Keratinocyte (primary cell): ENCODE measurements around the gene GLTPD2. TPM values are rescaled to one million over a fixed set of nuclear protein-coding genes. Genes with fewer than 3 reads are reported as not detected.

Source experiments
- DNase-seq: peaks from one replicate; pipeline ENCODE4 v3.0.0-alpha.2; 2011; ENCODE audit warnings: low read depth, missing footprints, low spot score
- FAIRE-seq: peaks from 2 replicates; lab custom pipeline; 2011; peaks lifted over from hg19 to GRCh38; lab: Jason Lieb, UNC
- H2AFZ ChIP-seq: 2 replicates; pipeline ENCODE4 v1.6.0; 2012; ENCODE audit warnings: low read length, control low read depth, inconsistent platforms; ENCODE audit not compliant: control insufficient read depth
- H3K27ac ChIP-seq: 2 replicates; pipeline ENCODE4 v1.5.1; 2011; ENCODE audit warnings: low read length; ENCODE audit not compliant: control insufficient read depth, insufficient read depth
- H3K27me3 ChIP-seq: 3 replicates; pipeline ENCODE4 v1.6.0; 2011; ENCODE audit warnings: low read length; ENCODE audit not compliant: control insufficient read depth, insufficient read depth; ENCODE audit errors: extremely low read depth
- H3K36me3 ChIP-seq, 2 experiments: 2 replicates in 1 of 2; 3 replicates in 1 of 2; pipeline ENCODE4 v1.5.1; 2011; ENCODE audit warnings: low read length in 2 of 2, mild to moderate bottlenecking in 1 of 2; ENCODE audit not compliant: control insufficient read depth in 2 of 2, insufficient read depth in 2 of 2; ENCODE audit errors: extremely low read depth in 1 of 2
- H3K4me1 ChIP-seq: 3 replicates; pipeline ENCODE4 v1.5.1; 2011; ENCODE audit warnings: low read length; ENCODE audit not compliant: control insufficient read depth, insufficient read depth; ENCODE audit errors: extremely low read depth
- H3K4me2 ChIP-seq: 3 replicates; pipeline ENCODE4 v1.6.0; 2011; ENCODE audit warnings: low read depth, low read length; ENCODE audit not compliant: control insufficient read depth, insufficient read depth; ENCODE audit errors: extremely low read depth
- H3K4me3 ChIP-seq, 3 experiments: fragments of 200-600 bp in 1 of 3; sonication (generic) in 1 of 3; 2 replicates in 2 of 3; 3 replicates in 1 of 3; pipeline ENCODE4 v1.5.1; 2011 to 2016; ENCODE audit warnings: low read length in 3 of 3, mild to moderate bottlenecking in 3 of 3, control low read depth in 2 of 3, inconsistent platforms in 1 of 3, low read depth in 1 of 3, mixed read lengths in 1 of 3, mixed run types in 1 of 3, moderate library complexity in 1 of 3; ENCODE audit not compliant: control insufficient read depth in 2 of 3, insufficient read depth in 2 of 3; ENCODE audit errors: extremely low read depth in 1 of 3
- H3K79me2 ChIP-seq: 2 replicates; pipeline ENCODE4 v1.6.0; 2012; ENCODE audit warnings: low read length; ENCODE audit not compliant: control insufficient read depth, insufficient read depth
- H3K9ac ChIP-seq: 3 replicates; pipeline ENCODE4 v1.6.0; 2011; ENCODE audit warnings: low read length; ENCODE audit not compliant: control insufficient read depth, insufficient read depth; ENCODE audit errors: extremely low read depth
- H3K9me1 ChIP-seq: 3 replicates; pipeline ENCODE4 v1.6.0; 2011; ENCODE audit warnings: low read length; ENCODE audit not compliant: control insufficient read depth, insufficient read depth; ENCODE audit errors: extremely low read depth
- H3K9me3 ChIP-seq: 2 replicates; pipeline ENCODE4 v1.5.1; 2012; ENCODE audit warnings: low read depth, low read length; ENCODE audit not compliant: control insufficient read depth
- H4K20me1 ChIP-seq: 3 replicates; pipeline ENCODE4 v1.6.0; 2011; ENCODE audit warnings: low read length; ENCODE audit not compliant: control insufficient read depth, insufficient read depth; ENCODE audit errors: extremely low read depth
- EZH2 ChIP-seq: IDR thresholded peaks from one replicate; pipeline ENCODE4 v1.6.1; 2012; ENCODE audit warnings: inconsistent platforms, mild to moderate bottlenecking, low read length, moderate library complexity
- dilution Hi-C: fragments of 300-500 bp; cut with MboI; formaldehyde crosslinking; loops from one replicate; pipeline ENCODE4 v1.7.0; 2020; ENCODE audit warnings: low sequenced_read_pairs; ENCODE audit not compliant: extremely low pct_ligation_motif_present
- polyA plus RNA-seq, 5 experiments: library from polyadenylated mRNA; depleted of rRNA in 3 of 5; stranded (reverse) in 3 of 5; stranded (forward) in 1 of 5; unstranded in 1 of 5; fragments of >200 nt; gene quantifications; 1 replicate in 1 of 5; 2 replicates in 3 of 5; 3 replicates in 1 of 5; pipeline versions ENCODE4 v1.2.1 to v1.2.3, GENCODE V29; 2011 to 2012; ENCODE audit warnings: missing spikeins in 2 of 5, low read depth in 1 of 5, low replicate concordance in 1 of 5
- TF ChIP-seq, protein P1 (sequence below), 3 experiments: IDR thresholded peaks in 1 of 3; conservative IDR thresholded peaks in 1 of 3; optimal IDR thresholded peaks in 1 of 3; 2 replicates in 2 of 3; 3 replicates in 1 of 3; pipeline versions ENCODE3 to v1.5.1; 2011; ENCODE audit warnings: low read length in 3 of 3, mild to moderate bottlenecking in 3 of 3, moderate library complexity in 2 of 3, control low read depth in 1 of 3, inconsistent platforms in 1 of 3; ENCODE audit not compliant: insufficient read depth in 2 of 3; ENCODE audit errors: extremely low read depth in 1 of 3

GLTPD2 gene
- polyA plus RNA-seq, 1 donor (not counting 4 experiments of a cell fraction or from before 2014, with no cell fraction given), result not detected

DNA sequence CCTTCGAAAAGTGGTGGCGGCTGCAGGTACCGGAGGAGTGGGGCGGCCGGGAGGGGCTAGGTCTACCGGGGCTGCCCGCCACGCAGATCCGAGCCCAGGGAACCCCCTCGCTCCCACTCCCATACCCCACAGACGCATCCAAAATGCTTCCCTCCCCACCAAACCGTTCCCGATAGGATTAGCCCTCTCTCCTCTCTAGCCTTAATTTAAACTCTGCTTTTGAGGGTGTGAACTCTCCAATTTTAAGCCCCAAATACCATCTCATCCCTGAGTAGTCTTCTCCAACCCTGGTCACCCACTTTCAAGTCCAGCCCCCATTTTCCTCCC is 48.8 kb upstream of the GLTPD2 start:
- no peaks in the 10 kb centered on the region for H4K20me1 ChIP-seq
- TF ChIP-seq EZH2, result no peak
- TF ChIP-seq, protein P1, sequence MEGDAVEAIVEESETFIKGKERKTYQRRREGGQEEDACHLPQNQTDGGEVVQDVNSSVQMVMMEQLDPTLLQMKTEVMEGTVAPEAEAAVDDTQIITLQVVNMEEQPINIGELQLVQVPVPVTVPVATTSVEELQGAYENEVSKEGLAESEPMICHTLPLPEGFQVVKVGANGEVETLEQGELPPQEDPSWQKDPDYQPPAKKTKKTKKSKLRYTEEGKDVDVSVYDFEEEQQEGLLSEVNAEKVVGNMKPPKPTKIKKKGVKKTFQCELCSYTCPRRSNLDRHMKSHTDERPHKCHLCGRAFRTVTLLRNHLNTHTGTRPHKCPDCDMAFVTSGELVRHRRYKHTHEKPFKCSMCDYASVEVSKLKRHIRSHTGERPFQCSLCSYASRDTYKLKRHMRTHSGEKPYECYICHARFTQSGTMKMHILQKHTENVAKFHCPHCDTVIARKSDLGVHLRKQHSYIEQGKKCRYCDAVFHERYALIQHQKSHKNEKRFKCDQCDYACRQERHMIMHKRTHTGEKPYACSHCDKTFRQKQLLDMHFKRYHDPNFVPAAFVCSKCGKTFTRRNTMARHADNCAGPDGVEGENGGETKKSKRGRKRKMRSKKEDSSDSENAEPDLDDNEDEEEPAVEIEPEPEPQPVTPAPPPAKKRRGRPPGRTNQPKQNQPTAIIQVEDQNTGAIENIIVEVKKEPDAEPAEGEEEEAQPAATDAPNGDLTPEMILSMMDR (optimal IDR thresholded peaks at IDR 0.05 in 1 of 3, IDR thresholded peaks at IDR 0.05 in 1 of 3, conservative IDR thresholded peaks at IDR 0.05 in 1 of 3; ENCODE audit: extremely low read depth in 1 of 3, insufficient read depth in 2 of 3, low read length in 3 of 3), result no peak
- peak overlapping the region; percentile 61 to 76 (median 74) for H3K4me3 ChIP-seq
- dilution Hi-C loops, result no loop called here
- peak overlapping the region; percentile 96 for H3K4me2 ChIP-seq
- H2AFZ ChIP-seq, result peak overlapping the region; percentile 27
- H3K4me1 ChIP-seq, result peaks cover 14% of the 10 kb centered on the region
- H3K79me2 ChIP-seq, result no peaks in the 10 kb centered on the region
- H3K9me1 ChIP-seq, result peaks cover 2% of the 10 kb centered on the region
- no peaks in the 10 kb centered on the region for H3K36me3 ChIP-seq
- no peak for DNase-seq
- H3K27ac ChIP-seq, result no peak overlapping the region
- no peaks in the 10 kb centered on the region for H3K9me3 ChIP-seq
- H3K9ac ChIP-seq, result peak overlapping the region; percentile 76
- H3K27me3 ChIP-seq, result peaks cover 17% of the 10 kb centered on the region
- FAIRE-seq, result no peak

DNA sequence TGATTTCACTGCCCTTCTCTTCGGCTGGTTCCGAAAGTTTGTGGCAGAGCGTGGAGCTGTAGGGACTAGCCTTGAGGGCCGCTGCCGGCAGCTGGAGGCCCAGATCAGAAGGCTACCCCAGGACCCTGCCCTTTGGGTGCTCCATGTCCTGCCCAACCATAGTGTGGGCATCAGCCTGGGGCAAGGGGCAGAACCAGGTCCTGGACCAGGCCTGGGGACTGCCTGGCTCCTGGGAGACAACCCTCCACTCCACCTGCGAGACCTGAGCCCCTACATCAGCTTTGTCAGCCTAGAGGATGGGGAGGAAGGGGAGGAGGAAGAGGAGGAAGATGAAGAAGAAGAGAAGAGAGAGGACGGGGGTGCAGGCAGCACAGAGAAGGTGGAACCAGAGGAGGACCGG is 48.2 kb upstream of the GLTPD2 start:
- Histone ChIP-seq H3K9ac (no peak overlapping the region), H3K27ac (no peak overlapping the region), H3K36me3 (no peaks in the 10 kb centered on the region), H3K9me3 (no peaks in the 10 kb centered on the region), H3K9me1 (peaks cover 2% of the 10 kb centered on the region), H3K4me2 (no peak overlapping the region), H2AFZ (no peak overlapping the region), H3K27me3 (peaks cover 20% of the 10 kb centered on the region), H3K79me2 (no peaks in the 10 kb centered on the region), H3K4me3 (no peak overlapping the region), H4K20me1 (no peaks in the 10 kb centered on the region), H3K4me1 (peaks cover 14% of the 10 kb centered on the region)
- TF ChIP-seq, protein P1 (optimal IDR thresholded peaks at IDR 0.05 in 1 of 3, IDR thresholded peaks at IDR 0.05 in 1 of 3, conservative IDR thresholded peaks at IDR 0.05 in 1 of 3; ENCODE audit: extremely low read depth in 1 of 3, insufficient read depth in 2 of 3, low read length in 3 of 3), result no peak
- TF ChIP-seq EZH2, result no peak
- dilution Hi-C loops, result no loop called here
- FAIRE-seq, result no peak
- DNase-seq, result no peak
